ENCODE results near the gene MESP1.
"Not testable (repeated sequence)": the region's sequence is repeated elsewhere in the genome, so short reads cannot be mapped to it uniquely, and the experiment has no call there.

MESP1 gene, protein sequence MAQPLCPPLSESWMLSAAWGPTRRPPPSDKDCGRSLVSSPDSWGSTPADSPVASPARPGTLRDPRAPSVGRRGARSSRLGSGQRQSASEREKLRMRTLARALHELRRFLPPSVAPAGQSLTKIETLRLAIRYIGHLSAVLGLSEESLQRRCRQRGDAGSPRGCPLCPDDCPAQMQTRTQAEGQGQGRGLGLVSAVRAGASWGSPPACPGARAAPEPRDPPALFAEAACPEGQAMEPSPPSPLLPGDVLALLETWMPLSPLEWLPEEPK

DNA sequence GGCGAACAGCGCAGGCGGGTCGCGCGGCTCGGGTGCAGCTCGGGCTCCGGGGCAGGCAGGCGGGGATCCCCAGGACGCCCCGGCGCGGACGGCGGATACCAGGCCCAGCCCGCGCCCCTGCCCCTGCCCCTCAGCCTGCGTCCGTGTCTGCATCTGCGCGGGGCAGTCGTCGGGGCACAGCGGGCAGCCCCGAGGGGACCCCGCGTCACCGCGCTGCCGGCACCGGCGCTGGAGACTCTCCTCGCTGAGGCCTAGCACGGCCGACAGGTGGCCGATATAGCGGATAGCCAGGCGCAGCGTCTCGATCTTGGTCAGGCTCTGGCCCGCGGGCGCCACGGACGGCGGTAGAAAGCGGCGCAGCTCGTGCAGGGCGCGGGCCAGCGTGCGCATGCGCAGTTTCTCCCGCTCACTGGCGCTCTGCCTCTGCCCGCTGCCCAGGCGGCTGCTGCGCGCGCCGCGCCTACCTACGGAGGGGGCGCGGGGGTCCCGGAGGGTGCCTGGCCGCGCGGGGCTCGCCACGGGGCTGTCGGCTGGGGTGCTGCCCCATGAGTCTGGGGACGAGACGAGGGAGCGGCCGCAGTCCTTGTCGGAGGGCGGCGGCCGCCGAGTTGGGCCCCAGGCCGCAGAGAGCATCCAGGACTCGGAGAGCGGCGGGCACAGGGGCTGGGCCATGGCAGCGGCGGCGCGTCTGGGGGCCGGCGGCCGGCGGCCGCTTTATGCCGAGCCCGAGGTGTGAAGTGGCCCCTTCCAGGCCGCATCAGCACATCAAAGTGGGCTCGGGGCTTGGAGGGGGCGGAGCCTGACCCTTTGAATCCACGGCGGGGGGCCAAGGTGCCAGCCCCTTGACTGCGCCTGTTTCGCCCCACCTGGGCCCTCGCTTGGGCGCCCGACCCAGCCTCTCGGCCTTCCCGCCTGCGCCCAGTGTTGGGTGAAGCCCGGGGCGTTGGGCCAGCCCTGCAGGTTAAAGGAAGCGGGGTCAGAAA lies at the start of gene MESP1:
Gene MESP1 (minus strand): TSS at position 690 of the 983 bp plus-strand sequence. CDS start 18 bp downstream, at position 672.
- Histone ChIP-seq H3K4me1 (ENCODE audit: control insufficient read depth, low read depth, low read length) (peaks cover 17% of the 10 kb centered on the region), H3K27me3 (ENCODE audit: control insufficient read depth, insufficient read depth, low read length) (peaks cover 70% of the 10 kb centered on the region), H3K36me3 (ENCODE audit: control insufficient read depth, low read depth, low read length) (no peaks in the 10 kb centered on the region), H3K27ac (ENCODE audit: low read length) (no peak within 1 kb of the TSS), H3K4me3 (ENCODE audit: low read length) (peak within 1 kb of the TSS; percentile 46), H3K9me3 (ENCODE audit: control insufficient read depth, low read depth, low read length) (no peaks in the 10 kb centered on the region), H3K9ac (ENCODE audit: low read length) (no peak within 1 kb of the TSS)

DNA sequence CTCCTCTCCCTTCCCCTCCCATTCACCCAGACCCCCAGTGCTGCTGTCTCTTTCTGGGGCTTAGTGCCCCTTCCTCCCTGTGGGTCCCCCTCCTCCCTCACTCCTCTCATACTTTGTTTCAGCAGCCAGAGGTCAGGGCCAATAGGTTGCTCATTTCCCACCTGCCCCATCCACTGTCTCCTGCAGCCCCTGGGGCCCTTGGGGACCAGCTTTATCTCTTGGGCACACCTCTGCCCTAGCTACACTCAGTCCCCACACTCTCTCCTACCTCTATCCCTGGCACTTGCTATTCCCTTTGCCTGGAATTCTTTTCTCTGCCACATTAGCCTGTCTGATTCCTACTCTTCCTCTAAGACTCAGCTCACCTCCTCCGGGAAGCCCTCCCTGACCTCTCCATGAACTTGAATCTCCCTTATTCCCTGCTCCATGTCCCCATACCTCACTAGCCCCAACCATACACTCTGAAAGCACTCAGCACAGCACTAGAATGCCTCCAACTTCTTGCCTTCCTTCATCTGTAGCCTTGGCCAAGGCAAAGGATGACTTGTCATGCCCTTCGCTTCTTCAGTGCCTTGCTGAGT lies 49.0 kb upstream of the MESP1 start:
- no peaks in the 10 kb centered on the region for H3K27me3 ChIP-seq (ENCODE audit: control insufficient read depth, insufficient read depth, low read length)
- H3K36me3 ChIP-seq (ENCODE audit: control insufficient read depth, low read depth, low read length) = no peaks in the 10 kb centered on the region
- H3K27ac ChIP-seq (ENCODE audit: low read length) = no peak overlapping the region
- no peaks in the 10 kb centered on the region for H3K4me1 ChIP-seq (ENCODE audit: control insufficient read depth, low read depth, low read length)
- no peaks in the 10 kb centered on the region for H3K9me3 ChIP-seq (ENCODE audit: control insufficient read depth, low read depth, low read length)
- H3K9ac ChIP-seq (ENCODE audit: low read length) = no peak overlapping the region
- H3K4me3 ChIP-seq (ENCODE audit: low read length) = no peak overlapping the region

DNA sequence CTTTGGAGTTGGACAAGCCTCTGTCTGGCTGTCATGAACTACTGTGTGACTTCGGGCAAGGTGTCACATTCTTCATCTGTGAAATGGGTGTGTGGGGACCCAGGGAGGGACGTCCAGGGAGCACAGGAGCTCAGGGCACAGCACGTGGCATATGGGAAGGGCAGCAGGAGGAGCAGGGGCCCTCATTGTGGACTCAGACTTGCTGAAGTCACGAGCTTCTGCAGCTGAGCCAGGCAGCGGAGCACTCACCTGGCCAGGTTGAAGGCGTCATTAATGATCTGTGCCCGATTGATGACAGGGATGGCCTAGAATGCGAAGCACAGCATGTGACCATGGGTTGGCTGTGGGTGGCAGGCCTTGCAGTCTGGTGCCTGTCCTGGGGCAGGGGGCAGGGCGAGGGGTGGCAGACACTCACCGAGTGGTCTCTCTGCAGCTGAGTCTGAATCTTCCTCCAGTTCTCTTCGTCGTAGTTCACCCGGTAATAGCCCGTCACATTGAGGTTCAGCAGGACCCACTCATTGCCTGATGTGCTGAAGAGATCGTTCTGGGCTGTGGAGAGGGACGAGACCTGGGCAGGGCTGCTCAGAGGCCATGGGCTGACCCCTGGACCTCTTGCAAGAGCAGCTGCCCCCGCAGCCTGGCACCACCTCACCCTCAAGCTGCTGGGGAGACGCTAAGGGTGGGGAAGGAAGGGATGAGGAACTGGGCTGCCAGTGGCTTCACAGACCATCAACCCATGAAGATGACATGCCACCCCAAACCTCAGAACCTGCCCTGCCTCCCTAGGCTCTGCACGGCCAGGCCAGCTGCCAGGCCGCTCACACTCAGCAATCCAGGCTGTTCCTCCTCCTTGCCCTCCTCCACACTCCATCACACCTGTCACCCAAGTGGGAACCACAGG lies 48.2 kb upstream of the MESP1 start:
- Histone ChIP-seq H3K36me3 (ENCODE audit: control insufficient read depth, low read depth, low read length) (no peaks in the 10 kb centered on the region), H3K9ac (ENCODE audit: low read length) (no peak overlapping the region), H3K4me3 (ENCODE audit: low read length) (no peak overlapping the region), H3K27me3 (ENCODE audit: control insufficient read depth, insufficient read depth, low read length) (no peaks in the 10 kb centered on the region), H3K27ac (ENCODE audit: low read length) (no peak overlapping the region), H3K9me3 (ENCODE audit: control insufficient read depth, low read depth, low read length) (no peaks in the 10 kb centered on the region), H3K4me1 (ENCODE audit: control insufficient read depth, low read depth, low read length) (no peaks in the 10 kb centered on the region)

- no peaks in the 10 kb centered on the region for H3K9me3 ChIP-seq (ENCODE audit: control insufficient read depth, low read depth, low read length)
- no peaks in the 10 kb centered on the region for H3K4me1 ChIP-seq (ENCODE audit: control insufficient read depth, low read depth, low read length)
- no peak overlapping the region for H3K4me3 ChIP-seq (ENCODE audit: low read length)
- no peak overlapping the region for H3K27ac ChIP-seq (ENCODE audit: low read length)
- no peaks in the 10 kb centered on the region for H3K27me3 ChIP-seq (ENCODE audit: control insufficient read depth, insufficient read depth, low read length)
- H3K9ac ChIP-seq (ENCODE audit: low read length) = no peak overlapping the region
- H3K36me3 ChIP-seq (ENCODE audit: control insufficient read depth, low read depth, low read length) = no peaks in the 10 kb centered on the region
Observed at GRCh38 chr15:89797678-89798201, 46.7 kb upstream of the MESP1 start.

GRCh38 chr15:89795996-89796395 lies 44.9 kb upstream of the MESP1 start:
- H3K4me3 ChIP-seq (ENCODE audit: low read length) = no peak overlapping the region
- H3K9me3 ChIP-seq (ENCODE audit: control insufficient read depth, low read depth, low read length) = no peaks in the 10 kb centered on the region
- no peak overlapping the region for H3K27ac ChIP-seq (ENCODE audit: low read length)
- no peaks in the 10 kb centered on the region for H3K4me1 ChIP-seq (ENCODE audit: control insufficient read depth, low read depth, low read length)
- H3K27me3 ChIP-seq (ENCODE audit: control insufficient read depth, insufficient read depth, low read length) = no peaks in the 10 kb centered on the region
- no peaks in the 10 kb centered on the region for H3K36me3 ChIP-seq (ENCODE audit: control insufficient read depth, low read depth, low read length)
- H3K9ac ChIP-seq (ENCODE audit: low read length) = no peak overlapping the region

DNA sequence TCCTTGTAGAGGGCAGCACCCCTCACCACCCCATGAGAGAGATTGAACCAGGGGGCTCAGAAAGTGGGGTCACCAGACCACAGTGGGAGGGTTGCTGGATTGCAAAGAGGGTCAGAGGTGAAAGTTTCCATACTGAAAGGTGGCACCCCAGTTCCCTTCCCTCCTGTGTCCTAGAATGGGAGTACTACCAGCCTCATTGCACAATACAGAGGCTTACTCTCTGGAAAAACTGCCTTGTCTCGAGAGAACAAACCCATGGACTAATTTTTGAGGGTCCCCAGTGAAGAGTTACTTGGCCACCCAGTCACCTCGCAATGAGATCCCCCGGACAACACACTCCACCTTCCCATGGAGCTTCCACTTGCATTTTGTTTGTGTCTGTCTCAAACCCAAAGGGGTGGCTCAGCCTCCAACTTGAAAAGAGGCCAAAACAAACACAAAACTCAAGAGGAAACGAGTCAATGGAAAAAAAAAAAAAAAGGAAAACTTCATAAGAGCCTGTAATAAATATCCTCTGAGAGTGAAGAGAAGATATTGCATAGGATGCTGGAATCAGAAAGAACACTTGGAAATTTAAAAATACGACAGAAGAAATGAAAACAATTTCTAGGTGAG lies 43.7 kb upstream of the MESP1 start:
- Histone ChIP-seq H3K4me3 (ENCODE audit: low read length) (no peak overlapping the region), H3K27me3 (ENCODE audit: control insufficient read depth, insufficient read depth, low read length) (no peaks in the 10 kb centered on the region), H3K9me3 (ENCODE audit: control insufficient read depth, low read depth, low read length) (no peaks in the 10 kb centered on the region), H3K9ac (ENCODE audit: low read length) (no peak overlapping the region), H3K27ac (ENCODE audit: low read length) (no peak overlapping the region), H3K4me1 (ENCODE audit: control insufficient read depth, low read depth, low read length) (no peaks in the 10 kb centered on the region), H3K36me3 (ENCODE audit: control insufficient read depth, low read depth, low read length) (no peaks in the 10 kb centered on the region)

GRCh38 chr15:89792106-89792805 lies 41.2 kb upstream of the MESP1 start:
- Histone ChIP-seq H3K9ac (ENCODE audit: low read length) (no peak overlapping the region), H3K9me3 (ENCODE audit: control insufficient read depth, low read depth, low read length) (peaks cover 5% of the 10 kb centered on the region), H3K36me3 (ENCODE audit: control insufficient read depth, low read depth, low read length) (no peaks in the 10 kb centered on the region), H3K4me3 (ENCODE audit: low read length) (no peak overlapping the region), H3K27me3 (ENCODE audit: control insufficient read depth, insufficient read depth, low read length) (no peaks in the 10 kb centered on the region), H3K27ac (ENCODE audit: low read length) (no peak overlapping the region), H3K4me1 (ENCODE audit: control insufficient read depth, low read depth, low read length) (no peaks in the 10 kb centered on the region)

GRCh38 chr15:89790661-89791060 lies 39.6 kb upstream of the MESP1 start:
- no peak overlapping the region for H3K4me3 ChIP-seq (ENCODE audit: low read length)
- H3K4me1 ChIP-seq (ENCODE audit: control insufficient read depth, low read depth, low read length) = no peaks in the 10 kb centered on the region
- H3K36me3 ChIP-seq (ENCODE audit: control insufficient read depth, low read depth, low read length) = no peaks in the 10 kb centered on the region
- no peak overlapping the region for H3K9ac ChIP-seq (ENCODE audit: low read length)
- no peak overlapping the region for H3K27ac ChIP-seq (ENCODE audit: low read length)
- H3K9me3 ChIP-seq (ENCODE audit: control insufficient read depth, low read depth, low read length) = peaks cover 5% of the 10 kb centered on the region
- no peaks in the 10 kb centered on the region for H3K27me3 ChIP-seq (ENCODE audit: control insufficient read depth, insufficient read depth, low read length)

GRCh38 chr15:89790206-89790605 lies 39.2 kb upstream of the MESP1 start:
- no peak overlapping the region for H3K4me3 ChIP-seq (ENCODE audit: low read length)
- H3K9ac ChIP-seq (ENCODE audit: low read length) = no peak overlapping the region
- no peaks in the 10 kb centered on the region for H3K27me3 ChIP-seq (ENCODE audit: control insufficient read depth, insufficient read depth, low read length)
- no peak overlapping the region for H3K27ac ChIP-seq (ENCODE audit: low read length)
- H3K4me1 ChIP-seq (ENCODE audit: control insufficient read depth, low read depth, low read length) = no peaks in the 10 kb centered on the region
- H3K9me3 ChIP-seq (ENCODE audit: control insufficient read depth, low read depth, low read length) = peaks cover 5% of the 10 kb centered on the region
- H3K36me3 ChIP-seq (ENCODE audit: control insufficient read depth, low read depth, low read length) = no peaks in the 10 kb centered on the region

DNA sequence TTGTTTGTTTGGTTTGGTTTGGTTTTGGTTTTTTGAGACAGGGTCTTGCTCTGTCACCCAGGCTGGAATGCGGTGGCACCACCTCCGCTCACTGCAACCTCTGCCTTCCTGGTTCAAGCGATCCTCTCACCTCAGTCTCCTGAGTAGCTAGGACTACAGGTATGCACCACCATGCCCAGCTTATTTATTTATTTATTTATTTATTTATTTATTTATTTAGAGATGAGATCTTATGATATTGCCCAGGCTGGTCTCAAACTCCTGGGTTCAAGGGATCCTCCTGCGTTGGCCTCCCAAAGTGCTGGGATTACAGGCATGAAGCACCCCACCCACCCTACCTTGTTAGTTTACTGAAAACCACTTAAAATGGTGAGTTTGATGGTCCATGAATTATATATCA lies 37.5 kb upstream of the MESP1 start:
- H3K9me3 ChIP-seq (ENCODE audit: control insufficient read depth, low read depth, low read length); H3K4me3 ChIP-seq (ENCODE audit: low read length); H3K27me3 ChIP-seq (ENCODE audit: control insufficient read depth, insufficient read depth, low read length); H3K9ac ChIP-seq (ENCODE audit: low read length); H3K36me3 ChIP-seq (ENCODE audit: control insufficient read depth, low read depth, low read length); H3K4me1 ChIP-seq (ENCODE audit: control insufficient read depth, low read depth, low read length); H3K27ac ChIP-seq (ENCODE audit: low read length): not testable (repeated sequence)
